Keratinocyte (primary cell): Measurements from ENCODE around the gene IL32.

Source experiments
- EZH2 ChIP-seq: IDR thresholded peaks from one replicate; pipeline ENCODE4 v1.6.1; 2012; ENCODE audit warnings: inconsistent platforms, mild to moderate bottlenecking, low read length, moderate library complexity
- TF ChIP-seq, protein P1 (sequence below), 3 experiments: IDR thresholded peaks in 1 of 3; conservative IDR thresholded peaks in 1 of 3; optimal IDR thresholded peaks in 1 of 3; 2 replicates in 2 of 3; 3 replicates in 1 of 3; pipeline versions ENCODE3 to v1.5.1; 2011; ENCODE audit warnings: low read length in 3 of 3, mild to moderate bottlenecking in 3 of 3, moderate library complexity in 2 of 3, control low read depth in 1 of 3, inconsistent platforms in 1 of 3; ENCODE audit not compliant: insufficient read depth in 2 of 3; ENCODE audit errors: extremely low read depth in 1 of 3

DNA sequence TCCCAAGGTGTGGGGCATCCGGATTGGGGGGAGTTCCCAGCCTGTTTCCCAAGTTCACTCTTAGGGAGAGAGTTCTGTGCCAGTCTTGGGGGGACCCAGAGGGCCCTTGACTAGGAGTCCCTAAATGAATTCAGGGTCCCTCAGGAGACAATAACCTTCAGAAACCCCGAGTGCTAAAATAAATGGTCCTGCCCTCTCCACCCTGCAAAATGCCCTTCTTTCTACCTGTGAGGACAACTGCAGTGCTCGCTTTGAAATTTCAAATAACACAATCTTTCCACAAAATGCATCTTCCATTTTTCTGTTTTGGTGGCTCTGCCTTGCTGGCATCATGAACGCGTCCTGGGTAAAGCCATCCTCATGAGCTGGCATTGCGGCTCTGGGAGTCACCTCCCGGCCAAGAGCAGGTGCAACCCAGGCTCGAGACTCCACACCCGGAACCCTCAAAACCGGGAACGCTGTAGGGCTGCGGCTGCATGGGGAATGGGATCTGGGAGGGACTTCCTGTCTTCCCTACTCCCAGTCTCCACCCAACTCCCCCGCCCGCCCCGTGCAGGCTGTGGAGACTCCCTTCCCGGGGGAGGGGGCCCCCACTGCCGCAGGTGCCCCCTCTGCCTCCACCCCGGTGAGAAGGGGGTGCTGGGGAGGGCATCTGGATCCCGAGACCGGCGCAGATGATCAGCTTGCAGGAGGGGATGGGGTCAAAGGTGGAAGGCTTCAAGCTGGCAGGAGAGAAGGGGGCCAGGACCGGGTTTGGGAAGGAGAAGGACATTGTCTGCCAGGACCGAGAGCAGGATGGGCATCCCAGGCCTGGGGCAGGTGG is 46.8 kb downstream of the IL32 start, which contains the start of gene ZNF205:
- TF ChIP-seq, protein P1, sequence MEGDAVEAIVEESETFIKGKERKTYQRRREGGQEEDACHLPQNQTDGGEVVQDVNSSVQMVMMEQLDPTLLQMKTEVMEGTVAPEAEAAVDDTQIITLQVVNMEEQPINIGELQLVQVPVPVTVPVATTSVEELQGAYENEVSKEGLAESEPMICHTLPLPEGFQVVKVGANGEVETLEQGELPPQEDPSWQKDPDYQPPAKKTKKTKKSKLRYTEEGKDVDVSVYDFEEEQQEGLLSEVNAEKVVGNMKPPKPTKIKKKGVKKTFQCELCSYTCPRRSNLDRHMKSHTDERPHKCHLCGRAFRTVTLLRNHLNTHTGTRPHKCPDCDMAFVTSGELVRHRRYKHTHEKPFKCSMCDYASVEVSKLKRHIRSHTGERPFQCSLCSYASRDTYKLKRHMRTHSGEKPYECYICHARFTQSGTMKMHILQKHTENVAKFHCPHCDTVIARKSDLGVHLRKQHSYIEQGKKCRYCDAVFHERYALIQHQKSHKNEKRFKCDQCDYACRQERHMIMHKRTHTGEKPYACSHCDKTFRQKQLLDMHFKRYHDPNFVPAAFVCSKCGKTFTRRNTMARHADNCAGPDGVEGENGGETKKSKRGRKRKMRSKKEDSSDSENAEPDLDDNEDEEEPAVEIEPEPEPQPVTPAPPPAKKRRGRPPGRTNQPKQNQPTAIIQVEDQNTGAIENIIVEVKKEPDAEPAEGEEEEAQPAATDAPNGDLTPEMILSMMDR (optimal IDR thresholded peaks at IDR 0.05 in 1 of 3, IDR thresholded peaks at IDR 0.05 in 1 of 3, conservative IDR thresholded peaks at IDR 0.05 in 1 of 3; ENCODE audit: extremely low read depth in 1 of 3, insufficient read depth in 2 of 3, low read length in 3 of 3): no peak
- TF ChIP-seq EZH2: no peak
